ENCODE data around the gene CMTR2.

- TF ChIP-seq, protein P1, sequence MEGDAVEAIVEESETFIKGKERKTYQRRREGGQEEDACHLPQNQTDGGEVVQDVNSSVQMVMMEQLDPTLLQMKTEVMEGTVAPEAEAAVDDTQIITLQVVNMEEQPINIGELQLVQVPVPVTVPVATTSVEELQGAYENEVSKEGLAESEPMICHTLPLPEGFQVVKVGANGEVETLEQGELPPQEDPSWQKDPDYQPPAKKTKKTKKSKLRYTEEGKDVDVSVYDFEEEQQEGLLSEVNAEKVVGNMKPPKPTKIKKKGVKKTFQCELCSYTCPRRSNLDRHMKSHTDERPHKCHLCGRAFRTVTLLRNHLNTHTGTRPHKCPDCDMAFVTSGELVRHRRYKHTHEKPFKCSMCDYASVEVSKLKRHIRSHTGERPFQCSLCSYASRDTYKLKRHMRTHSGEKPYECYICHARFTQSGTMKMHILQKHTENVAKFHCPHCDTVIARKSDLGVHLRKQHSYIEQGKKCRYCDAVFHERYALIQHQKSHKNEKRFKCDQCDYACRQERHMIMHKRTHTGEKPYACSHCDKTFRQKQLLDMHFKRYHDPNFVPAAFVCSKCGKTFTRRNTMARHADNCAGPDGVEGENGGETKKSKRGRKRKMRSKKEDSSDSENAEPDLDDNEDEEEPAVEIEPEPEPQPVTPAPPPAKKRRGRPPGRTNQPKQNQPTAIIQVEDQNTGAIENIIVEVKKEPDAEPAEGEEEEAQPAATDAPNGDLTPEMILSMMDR (IDR thresholded peaks at IDR 0.05) = no peak
- TF ChIP-seq POLR2A (IDR thresholded peaks at IDR 0.05) = no peak
These were observed 5.6 kb downstream of the CMTR2 start for GRCh38 chr16:71283612-71284011.
